HCT116 (cell line): ENCODE data around the gene DOCK4.

Experiments
- EZH2 ChIP-seq: fragments of 200-600 bp; sonication (generic); IDR thresholded peaks from 2 replicates; pipeline ENCODE4 v1.6.1; 2017; ENCODE audit warnings: antibody characterized with exemption, mixed run types
- POLR2A ChIP-seq: IDR thresholded peaks from 2 replicates; pipeline ENCODE4 v1.7.0; 2011; ENCODE audit warnings: borderline replicate concordance; ENCODE audit not compliant: insufficient read depth, insufficient read length; ENCODE audit errors: extremely low read depth
- REST ChIP-seq: IDR thresholded peaks from 2 replicates; pipeline ENCODE4 v1.6.1; 2012; ENCODE audit warnings: low read depth
- YY1 ChIP-seq: IDR thresholded peaks from 2 replicates; pipeline ENCODE4 v1.6.1; 2011; ENCODE audit warnings: low read length, low read depth, moderate library complexity, mild to moderate bottlenecking; ENCODE audit not compliant: insufficient replicate concordance; ENCODE audit errors: extremely low read depth

GRCh38 chr7:111827863-111828504 is 378.2 kb downstream of the DOCK4 start:
- no peak for TF ChIP-seq REST
- no peak for TF ChIP-seq YY1
- TF ChIP-seq EZH2 = no peak
- TF ChIP-seq POLR2A = no peak
